T-helper 9 cell (primary cell): ENCODE measurements around the gene AP3S1.
"Not testable (repeated sequence)": the region's sequence is repeated elsewhere in the genome, so short reads cannot be mapped to it uniquely, and the experiment has no call there.

Experiments
- DNase-seq: peaks from one replicate; pipeline ENCODE4 v3.0.0-alpha.2; 2020
- total RNA-seq, 2 donors: gene quantifications; one replicate each; lab custom pipeline; 2026; lab: John Stamatoyannopoulos, UW

Gene AP3S1
- total RNA-seq = 24.9 to 38.5 reads per million in 2 donors

GRCh38 chr5:115841382-115842088 lies at the start of gene AP3S1, which contains the start of gene ATG12:
Gene AP3S1, plus strand, starts transcription at chr5:115841935. Its CDS starts 103 bp downstream, at chr5:115842038.
Gene ATG12, minus strand, starts transcription at chr5:115841565. Its CDS starts 13 bp downstream, at chr5:115841552.
- DNase-seq = peak; percentile 85

- no peak for DNase-seq
Measured at GRCh38 chr5:115795700-115796099, 46.0 kb upstream of the AP3S1 start.

DNA sequence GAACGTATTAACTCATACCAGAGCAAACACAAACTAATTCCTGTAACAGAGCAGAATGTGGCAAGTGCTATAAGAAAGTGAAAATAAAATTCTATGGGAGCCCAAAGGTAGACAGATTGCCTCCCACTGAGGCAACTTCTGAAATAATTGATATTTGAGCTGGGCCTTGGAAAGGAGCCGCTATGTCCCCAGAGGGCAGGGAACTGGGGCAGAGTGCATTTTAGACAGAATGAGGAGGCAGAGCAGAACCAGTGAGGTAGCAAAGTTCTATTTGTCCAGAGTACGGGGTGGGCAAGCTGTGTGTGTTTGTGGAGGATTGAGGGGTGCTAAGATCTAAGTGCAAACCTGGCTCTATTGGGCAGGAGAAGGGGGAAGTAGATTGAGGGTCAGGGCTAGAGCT lies 45.1 kb upstream of the AP3S1 start:
- DNase-seq = no peak

GRCh38 chr5:115798252-115798651 lies 43.5 kb upstream of the AP3S1 start:
- DNase-seq = no peak

GRCh38 chr5:115800108-115800507 lies 41.6 kb upstream of the AP3S1 start:
- DNase-seq = no peak

DNA sequence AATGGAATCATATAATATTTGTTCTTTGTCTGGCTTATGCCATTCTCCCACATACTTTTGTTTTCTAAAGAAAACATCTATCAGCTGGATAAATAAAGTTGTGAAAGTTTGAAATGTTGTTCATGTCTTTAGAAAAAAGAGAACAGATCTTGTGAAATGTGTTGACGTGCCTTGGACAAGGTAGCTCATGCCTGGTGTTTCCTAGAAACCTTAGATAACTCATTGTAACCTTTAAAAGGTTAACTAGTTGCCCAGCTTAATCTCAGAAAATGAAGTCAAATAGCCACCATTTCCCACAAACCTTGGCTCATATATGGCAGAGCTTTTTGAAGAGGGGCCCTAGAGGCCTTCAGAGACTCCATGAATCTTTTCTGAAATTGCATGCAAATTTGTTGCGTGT lies 40.6 kb upstream of the AP3S1 start:
- DNase-seq = no peak

- DNase-seq = no peak
Measured at GRCh38 chr5:115801984-115802383, 39.8 kb upstream of the AP3S1 start.

GRCh38 chr5:115806986-115807653 lies 34.6 kb upstream of the AP3S1 start:
- DNase-seq = no peak

- DNase-seq = no peak
Measured at GRCh38 chr5:115807654-115808052, 34.1 kb upstream of the AP3S1 start.

DNA sequence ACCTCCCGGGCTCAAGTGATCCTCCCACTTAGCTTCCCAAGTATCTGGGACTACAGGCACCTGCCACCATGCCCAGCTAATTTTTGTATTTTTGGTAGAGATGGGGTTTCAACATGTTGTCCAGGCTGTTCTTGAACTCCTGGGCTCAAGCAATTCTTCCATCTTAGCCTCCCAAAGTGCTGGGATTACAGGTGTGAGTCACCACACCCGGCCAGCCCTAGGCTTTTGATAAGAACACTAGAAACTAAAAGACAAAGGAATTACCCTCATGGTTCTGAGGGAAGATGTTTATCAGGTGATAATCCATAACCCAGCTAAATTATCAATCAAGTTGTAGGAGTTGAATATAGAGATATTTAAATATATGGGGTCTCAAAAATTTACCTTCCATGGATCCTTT lies 33.7 kb upstream of the AP3S1 start:
- DNase-seq = not testable (repeated sequence)

DNA sequence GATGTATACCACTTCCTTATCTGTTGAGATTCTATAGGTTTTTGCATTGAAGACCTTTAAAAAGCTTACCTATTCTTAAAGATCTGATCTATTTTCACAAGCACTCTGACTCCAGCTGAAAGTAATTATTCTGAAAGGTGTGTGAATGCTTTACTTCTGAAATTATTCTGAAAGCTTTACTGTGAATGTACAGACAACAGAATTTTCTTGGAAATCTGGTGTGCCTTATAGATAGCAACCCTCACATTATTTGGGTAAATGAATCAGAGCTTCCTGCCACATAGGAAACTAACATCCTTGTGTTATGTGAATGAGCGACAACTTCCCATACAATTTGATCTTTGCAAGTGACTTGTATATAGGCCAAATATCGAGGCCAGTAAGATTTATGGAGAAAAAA lies 31.8 kb upstream of the AP3S1 start:
- no peak for DNase-seq

GRCh38 chr5:115810761-115811160 lies 31.0 kb upstream of the AP3S1 start:
- DNase-seq = no peak

DNA sequence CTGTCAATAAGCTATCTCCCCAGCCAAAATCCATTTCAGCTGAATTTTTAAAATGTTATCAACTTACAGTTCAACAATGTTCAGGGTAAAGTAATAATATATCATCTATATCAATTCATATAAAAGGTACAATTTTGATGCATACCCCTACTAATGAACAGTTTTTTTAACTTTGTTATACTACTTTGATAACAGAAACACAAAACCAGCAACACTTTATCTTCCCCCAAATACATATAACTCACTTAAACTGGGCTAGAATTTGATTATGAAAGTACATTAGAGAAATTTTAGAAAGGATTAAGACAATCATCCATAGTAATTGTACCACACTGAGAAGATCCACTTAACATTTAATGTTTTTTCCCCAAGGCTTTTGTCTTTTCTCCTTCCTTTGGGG lies 30.3 kb upstream of the AP3S1 start:
- no peak for DNase-seq

DNA sequence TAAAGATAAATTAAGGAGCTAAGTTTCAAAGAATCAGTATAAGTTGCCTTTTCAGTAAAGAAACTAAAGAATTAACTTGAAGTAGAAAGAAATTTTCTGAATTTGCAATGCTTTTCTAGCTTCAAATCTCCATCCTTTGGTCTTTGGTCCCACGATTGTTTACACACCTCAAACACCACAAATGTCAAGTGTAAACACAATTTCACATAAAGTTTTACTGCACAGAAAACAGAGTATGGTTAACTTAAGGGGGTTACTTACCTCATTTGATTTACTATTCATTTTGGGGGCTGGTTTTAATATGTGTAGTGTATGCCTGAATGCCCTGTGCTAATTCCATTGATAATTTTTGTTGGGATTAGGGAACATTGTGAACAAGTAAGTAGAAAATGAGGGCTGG lies 29.4 kb upstream of the AP3S1 start:
- DNase-seq = no peak

GRCh38 chr5:115813719-115814118 lies 28.0 kb upstream of the AP3S1 start:
- DNase-seq = no peak

DNA sequence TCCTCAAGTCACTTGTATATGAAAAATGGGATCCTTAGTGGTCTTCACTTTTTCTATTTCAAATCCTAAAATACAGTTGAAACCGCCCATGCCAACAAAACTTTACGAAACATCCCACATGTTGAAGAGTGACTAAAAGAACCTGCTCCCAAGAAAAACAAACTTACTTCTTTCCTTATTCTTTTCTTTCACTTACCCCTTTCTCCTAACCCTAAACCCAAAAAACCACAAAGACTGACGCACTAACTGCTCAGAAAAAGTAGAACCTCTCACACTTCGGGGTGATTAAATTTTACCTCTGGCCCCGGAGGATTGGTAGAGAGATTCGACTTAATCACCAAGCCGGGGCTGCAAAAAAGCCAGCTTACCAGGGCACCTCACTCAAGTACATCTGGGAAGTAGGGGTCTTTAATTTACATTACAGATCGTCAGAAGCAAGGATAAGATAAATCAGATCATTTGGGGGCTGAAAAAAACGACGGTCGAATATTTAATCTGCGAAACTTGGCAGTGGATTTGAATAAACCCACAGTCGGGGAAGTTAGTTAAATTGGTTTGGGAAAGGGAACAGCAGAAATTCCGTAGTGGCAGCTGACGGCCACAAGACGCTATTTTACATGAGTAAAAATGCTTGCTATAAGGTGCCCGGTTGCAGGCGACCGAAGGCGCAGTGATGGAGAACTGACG lies 26.6 kb upstream of the AP3S1 start:
- no peak for DNase-seq

GRCh38 chr5:115815693-115816225 lies 26.0 kb upstream of the AP3S1 start:
- DNase-seq = no peak

GRCh38 chr5:115816226-115817081 lies 25.3 kb upstream of the AP3S1 start, which contains the start of gene CDO1:
Gene CDO1, minus strand, starts transcription at chr5:115816659. Its CDS starts 262 bp downstream, at chr5:115816397.
- DNase-seq = no peak

DNA sequence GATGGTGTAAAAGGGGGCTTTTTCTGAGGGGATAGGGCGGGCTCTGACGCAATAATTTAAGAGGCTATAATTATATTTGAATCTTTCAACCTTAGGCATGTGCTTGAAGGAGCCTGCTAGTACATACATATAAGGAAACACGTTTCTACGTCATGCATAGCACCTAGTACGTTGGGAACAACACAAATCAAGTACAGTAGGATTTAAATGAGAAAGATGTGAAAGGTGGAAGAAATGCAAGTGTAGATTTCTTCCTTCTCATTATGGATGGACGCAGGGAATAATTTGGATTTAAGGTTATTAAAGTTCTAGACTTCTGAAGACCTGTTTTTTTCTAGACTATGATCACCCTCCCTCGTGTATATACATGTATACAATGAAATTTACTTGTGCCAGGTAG lies 24.3 kb upstream of the AP3S1 start:
- DNase-seq = no peak

DNA sequence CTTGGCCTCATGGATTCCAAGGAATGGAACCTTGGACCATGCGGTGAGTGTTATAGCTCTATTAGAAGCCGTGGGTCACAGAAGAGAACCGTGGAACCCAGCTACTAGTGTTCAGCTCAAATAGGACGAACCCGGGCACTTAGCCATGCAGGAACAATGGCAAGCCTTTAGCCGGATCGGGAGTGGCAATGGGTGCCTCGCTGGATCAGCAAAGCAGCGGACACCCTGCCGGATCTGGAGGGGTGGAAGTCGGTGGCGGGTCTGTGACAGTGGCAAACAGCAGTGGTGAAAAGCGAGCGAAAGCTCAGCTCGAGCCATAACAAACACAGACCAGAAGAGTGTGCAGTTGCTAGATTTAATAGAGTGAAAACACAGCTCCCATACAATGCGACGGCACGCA lies 22.9 kb upstream of the AP3S1 start:
- no peak for DNase-seq

GRCh38 chr5:115820846-115821245 lies 20.9 kb upstream of the AP3S1 start:
- DNase-seq = no peak

- not testable (repeated sequence) for DNase-seq
Measured at GRCh38 chr5:115824983-115825382, 16.8 kb upstream of the AP3S1 start.
